Amygdala (tissue), 56 donors: ENCODE results near the gene FAM184A.

Experiments
- DNase-seq, 56 donors: peaks; one replicate each; lab custom pipeline; 2025; lab: John Stamatoyannopoulos, UW

FAM184A gene

DNA sequence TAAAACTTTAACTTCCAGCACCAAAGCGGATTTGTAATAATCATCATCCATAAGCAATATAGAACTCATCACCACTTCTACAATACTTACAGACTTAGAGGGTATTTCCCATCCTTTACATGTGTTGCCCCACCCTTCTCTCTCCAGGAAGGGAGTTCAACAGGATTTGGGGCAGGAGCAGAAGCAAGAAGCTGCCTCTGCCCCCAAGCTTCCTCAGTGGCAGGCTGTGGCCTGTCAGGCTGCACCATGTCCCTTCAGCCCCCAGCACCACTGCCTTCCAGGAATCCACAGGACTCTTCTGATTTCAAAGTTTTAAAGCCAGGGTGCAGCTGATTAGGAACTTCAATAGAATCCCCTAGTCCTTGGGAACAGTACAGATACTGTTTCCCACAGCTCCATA is 106.8 kb downstream of the FAM184A start:
- no peak for DNase-seq

DNA sequence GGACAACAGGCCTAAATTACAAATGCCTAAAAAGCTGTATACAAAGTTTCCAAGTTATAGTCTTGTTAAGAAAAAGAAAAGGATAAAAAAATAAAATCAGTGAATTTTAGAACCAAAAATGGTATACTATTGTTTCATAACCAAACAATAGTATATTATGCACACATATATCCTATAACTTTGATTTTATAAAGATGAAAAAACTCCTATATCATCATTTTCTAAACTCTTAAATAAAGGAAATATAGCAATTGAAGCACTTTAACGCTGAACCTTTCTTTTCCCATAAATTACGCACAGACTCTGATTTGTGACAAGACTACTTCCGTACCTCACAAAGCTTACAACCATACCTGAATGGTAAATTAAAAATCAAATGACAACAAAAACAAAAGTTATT is 107.6 kb downstream of the FAM184A start:
- DNase-seq, result no peak

DNA sequence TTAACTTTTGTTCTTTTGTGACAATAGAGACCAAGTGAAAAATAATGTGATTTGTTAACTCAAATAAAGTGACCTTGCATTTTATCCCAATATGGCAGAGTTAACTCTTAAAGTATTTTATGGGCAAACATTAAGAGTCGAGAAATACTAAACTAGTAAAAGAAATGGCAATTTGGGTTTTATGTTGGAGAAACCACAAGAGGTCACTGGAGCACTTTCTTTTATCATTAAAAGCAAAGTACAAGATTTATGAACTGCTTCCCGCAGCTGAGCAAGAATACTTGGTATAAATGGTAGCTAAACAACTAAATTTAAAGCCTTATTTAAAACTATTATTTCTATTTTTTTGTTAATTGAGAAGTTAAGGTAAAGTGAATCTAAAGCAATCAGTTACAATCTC is 110.0 kb downstream of the FAM184A start:
- DNase-seq, result no peak

DNA sequence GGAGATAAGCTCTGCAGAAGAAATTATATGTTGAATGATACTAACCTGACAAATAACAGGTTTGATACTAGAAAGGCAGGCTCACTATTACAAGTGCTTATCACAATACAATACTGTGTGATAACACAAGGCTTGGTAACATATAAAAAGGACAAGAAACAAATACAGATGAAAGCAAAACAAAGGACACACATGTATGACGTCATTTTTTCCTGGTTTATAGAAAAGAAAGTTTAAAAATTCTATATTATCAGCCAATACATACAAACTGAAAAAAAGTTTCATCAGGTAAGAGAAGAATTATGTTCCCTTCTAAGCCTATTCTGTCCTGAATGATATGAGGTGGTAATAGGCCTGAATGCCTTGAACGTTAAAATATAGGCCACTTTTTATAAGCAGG is 111.2 kb downstream of the FAM184A start:
- DNase-seq, result no peak

DNA sequence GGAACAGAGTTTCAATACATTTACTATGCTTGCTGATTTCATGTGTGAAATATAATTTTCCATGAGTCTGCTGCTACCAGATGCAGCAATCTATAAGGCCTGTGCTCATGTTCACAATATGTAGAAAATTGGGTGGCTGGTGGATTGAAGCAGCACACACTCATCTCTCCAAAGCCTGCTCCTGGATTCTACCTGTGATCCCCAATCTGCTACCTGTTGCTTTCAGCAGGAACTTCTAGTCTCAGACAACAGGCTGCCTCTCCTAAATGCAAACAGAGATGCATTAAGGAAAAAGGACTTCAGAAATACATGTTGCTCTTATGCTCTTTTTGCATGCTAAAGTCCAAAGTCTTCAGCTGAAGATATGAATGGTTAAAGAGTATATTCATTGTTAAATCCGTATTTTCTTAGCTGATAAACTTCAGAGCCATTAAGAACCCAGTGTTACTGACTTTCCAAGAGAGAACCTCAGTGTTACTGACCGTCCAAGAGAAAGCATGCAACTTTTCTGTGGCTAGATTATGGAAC is 112.6 kb downstream of the FAM184A start:
- no peak for DNase-seq

DNA sequence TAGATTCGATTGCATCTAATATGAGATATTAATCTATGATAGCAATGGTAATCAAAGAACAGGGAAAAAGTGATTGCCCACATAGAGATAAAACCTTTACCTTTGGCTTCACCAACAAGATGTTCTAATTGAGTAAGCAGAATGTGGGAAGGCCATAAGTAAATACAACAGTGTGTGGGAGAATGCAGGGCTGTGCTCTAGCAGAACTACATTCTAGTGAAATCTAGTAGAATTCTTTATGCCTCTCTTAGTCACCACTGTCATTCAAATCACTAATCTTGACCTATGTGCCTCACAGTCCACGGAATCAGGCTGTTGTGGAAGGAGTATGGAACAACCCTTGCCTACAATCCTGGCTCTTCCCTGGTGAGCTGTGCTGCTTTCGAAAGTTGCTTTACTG is 113.1 kb downstream of the FAM184A start:
- DNase-seq, result no peak

DNA sequence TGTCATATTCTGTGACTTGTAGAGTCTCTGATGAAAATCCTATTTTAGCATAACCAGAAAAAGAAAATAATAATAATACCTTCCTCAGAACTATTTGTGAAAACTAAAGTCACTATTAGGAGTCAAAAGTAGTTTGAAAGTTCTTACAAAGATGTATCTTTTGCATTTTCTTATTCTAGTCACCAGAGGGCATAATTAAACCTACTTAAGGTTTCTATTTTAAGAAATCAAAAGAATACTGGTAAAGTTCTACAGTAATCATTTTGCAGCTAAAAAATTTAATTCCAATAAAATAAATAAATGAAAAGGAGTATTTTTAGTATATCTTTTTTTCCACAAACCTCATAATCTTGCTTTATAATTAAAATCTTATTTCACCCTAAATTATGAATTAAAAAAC is 115.5 kb downstream of the FAM184A start:
- DNase-seq, result no peak

DNA sequence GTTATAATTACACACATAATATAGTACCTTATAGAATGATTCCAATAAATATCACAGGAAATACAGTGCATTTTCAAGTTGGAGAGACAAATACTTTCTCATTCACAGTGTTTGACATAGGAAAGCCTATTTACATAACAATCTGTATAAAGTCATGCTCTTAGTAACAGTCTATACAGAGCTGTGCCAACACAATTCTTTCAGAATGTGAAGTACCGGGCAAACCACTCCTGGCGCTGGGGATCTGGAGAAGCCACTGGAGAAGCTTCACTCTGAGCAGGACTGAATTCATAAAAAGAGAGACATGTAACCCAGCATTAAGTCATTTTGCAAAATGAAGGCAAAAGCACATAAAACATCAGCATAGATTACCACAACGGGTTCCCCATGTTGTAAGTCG is 118.6 kb downstream of the FAM184A start:
- DNase-seq, result no peak

DNA sequence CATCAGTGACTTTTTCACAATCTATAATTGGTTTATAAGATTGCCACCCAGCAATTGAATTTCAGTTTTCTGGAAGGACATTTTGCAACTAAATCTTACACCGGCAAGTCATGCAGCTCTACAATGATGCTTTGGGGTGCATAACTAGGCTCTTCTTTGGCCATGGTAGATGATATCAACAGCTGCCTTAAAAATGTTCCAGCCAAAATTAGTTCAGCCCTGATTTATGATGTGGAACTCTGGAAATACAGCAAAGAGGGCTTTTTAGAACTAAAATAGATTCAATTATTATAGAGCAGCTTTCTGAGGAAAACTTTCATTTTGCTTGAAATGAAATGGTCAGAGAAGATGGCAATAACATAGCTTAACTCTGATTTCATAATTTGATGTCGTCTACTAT is 125.1 kb downstream of the FAM184A start:
- DNase-seq, result no peak

DNA sequence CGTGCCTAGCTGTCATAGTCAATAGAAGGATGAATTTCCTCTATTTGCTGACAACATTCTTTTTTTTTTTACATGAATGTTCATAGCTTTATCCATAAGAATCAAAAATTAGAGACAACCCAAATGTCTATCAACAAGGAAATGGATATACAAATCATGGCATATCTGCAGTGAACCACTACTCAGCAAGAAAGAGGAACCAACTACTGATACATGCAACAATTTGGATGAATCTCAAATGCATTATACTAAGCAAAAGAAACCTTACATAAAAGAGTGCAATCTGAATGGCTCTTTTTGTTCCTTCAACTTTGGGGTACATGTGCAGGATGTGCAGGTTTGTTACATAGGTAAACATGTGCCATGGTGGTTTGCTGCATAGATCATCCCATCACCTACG is 125.8 kb downstream of the FAM184A start:
- no peak for DNase-seq

DNA sequence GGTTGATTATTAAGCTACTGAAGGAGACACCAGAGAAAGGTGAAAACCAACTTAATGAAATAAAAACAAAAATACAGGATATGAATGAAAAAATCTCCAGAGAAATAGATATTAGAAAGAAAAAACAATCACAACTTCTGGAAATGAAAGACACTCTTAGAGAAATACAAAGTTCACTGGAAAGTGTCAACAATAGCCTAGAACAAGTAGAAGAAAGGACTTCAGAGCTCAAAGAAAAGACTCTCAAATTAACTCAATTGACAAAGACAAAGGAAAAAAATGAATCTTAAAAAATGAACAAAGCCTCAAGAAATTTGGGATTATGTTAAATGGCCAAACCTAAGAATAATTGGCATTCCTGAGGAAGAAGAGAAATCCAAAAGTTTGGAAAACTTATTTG is 133.2 kb downstream of the FAM184A start:
- no peak for DNase-seq

DNA sequence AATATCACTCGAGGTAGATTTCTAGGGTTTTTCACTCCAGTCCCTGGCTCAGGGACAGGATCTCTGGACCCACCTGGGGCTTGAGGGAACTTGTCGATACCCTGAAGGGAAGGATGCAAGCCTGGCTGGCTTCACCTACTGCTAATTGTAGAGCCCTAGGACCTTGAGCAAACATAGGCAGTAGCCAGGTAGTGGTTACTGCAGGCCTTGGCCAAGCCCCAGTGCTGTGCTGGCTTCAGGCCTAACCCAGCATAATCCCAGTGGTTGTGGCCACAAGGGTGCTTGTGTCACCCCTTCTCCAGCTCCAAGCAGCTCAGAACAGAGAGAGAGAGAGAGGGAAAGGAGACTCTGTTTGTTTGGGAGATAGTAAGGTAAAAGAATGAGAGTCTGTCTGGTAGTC is 137.7 kb downstream of the FAM184A start:
- DNase-seq, result no peak

DNA sequence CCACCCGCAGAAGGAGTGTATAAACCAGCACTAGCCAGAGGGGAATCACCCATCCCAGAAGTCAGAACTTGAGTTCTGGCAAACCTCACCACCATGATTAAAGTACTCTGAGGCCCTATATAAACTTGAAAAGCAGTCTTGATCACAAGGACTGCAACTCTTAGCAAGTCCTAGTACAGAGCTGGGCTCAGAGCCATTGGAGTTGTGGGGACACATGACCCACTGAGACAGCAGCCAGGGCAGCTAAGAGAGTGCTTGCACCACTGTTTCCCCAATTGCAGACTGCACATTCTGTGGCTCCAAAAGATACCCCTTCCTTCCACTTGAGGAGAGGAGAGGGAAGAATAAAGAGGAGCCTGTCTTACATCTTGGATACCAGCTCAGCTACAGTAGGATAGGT is 138.8 kb downstream of the FAM184A start:
- DNase-seq, result peak in 21 of 56 donors; percentile 1 to 56 (median 10)

DNA sequence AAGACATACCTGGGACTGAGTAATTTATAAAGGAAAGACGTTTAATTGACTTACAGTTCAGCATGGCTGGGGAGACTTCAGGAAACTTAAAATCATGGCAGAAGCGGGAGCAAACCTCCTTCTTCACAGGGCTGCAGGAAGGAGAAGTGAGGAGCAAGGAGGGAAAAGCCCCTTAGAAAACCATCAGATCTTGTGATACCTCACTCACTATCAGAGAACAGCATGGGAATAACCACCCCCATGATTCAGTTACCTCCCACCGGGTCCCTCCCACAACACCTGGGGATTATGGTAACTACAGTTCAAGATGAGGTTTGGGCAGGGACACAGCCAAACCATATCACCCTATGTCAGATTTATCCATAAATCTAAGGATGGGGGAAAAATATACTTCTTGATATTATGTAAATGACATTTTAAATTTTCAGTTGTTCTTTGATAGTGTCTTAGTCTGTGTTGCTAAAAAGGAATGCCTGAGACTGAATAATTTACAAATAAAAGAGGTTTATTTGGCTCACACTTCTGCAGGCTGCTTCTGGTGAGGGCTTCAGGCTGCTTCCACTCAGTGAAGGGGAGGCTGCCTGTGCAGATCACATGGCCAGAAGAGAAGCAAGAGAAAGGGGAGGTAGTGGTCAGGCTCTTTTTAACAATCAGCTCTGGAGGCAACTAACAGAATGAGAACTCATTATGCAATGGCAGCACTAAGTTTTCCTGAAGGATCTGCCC is 142.3 kb downstream of the FAM184A start:
- DNase-seq, result no peak

DNA sequence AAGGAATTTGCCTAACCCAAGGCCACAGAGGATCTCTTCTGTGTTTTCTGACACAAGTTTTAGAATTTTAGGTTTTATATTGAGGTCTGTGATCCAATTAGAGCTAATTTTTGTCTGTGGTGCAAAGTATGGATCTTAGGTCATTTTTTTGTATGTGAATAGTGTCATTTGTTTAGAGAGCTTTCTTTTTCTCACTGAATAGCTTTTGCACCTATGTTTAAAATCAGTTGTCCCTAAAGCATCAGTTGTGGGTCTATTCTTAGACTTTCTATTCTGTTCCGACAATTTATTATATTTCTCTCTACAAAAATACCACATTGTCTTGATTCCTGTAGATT is 143.2 kb downstream of the FAM184A start:
- no peak for DNase-seq

DNA sequence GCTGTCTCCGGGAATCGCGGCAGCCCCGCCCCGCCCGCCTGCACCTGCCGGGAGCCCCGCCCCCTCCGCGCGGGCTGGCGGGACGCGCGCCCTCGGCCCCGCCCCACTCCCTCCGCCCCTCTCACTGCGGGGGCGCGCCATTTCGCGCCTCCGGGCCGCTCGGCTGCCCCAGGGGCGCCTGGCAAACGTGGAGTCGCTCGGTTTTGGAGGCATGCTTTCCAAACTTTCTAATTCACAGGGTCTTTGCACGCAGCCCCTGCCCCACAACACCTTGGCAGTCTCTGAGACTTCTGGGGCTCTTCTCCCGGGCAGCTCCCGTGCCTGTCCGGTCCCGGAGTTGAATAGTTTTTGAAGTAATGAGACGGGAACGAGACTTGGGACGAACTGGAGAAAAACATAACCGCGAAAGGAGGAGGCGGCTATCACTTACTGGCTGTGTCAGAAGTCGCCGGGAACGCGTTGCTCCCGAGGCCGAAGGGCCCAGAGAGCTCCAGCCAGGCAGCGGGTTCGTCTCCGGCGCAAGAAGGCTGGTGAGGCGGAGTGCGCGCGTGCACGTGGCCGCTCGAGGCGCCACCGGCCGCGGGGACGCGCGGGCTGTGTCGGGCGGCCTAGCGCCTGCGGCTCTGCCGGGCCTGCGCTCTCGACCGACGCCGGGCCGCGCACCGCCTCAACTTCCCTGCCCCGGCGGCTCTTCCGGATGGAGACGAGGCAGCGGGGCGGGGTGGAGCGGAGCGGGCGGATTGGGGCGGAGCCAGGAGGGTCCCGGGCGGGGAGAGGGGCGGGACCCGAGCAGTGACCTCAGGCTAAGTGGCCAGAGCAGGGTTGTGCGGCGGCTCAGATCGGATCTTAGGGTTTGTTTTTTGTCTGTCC is 143.8 kb downstream of the FAM184A start, which contains the start of gene MCM9:
TSS of gene MCM9 (minus strand) at position 699 of the 870 bp plus-strand sequence. CDS start 3,436 bp downstream, outside the sequence.
- DNase-seq, result peak in 55 of 56 donors; percentile 22 to 89 (median 73)

DNA sequence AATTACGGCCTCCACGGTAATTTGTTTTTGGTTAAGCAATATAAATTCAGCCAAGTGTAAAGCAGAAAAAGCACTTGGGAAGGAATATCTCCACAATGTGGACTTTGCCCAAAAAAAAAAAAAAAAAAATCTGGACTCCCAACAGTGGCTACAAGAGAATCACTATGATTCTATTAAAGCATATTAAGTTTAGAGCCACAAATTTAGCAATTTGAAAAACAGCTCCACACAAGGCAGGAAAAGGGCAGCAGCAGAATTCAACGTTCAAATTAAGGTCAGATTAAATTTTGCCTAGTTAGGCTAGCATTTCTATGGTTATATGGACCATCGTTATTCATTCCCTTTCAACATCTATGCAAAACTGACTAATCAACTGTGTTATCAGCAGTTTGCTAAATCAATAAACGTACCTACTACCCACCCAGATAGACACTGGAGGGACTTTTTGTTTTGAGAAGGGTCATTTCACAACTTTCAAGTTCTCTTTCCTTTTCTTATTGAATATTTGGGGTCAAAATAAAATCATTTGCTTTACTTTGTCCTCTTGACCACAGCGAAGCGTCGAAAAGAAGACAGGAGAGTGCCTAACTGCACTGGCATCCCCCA is 144.5 kb downstream of the FAM184A start:
- no peak for DNase-seq

DNA sequence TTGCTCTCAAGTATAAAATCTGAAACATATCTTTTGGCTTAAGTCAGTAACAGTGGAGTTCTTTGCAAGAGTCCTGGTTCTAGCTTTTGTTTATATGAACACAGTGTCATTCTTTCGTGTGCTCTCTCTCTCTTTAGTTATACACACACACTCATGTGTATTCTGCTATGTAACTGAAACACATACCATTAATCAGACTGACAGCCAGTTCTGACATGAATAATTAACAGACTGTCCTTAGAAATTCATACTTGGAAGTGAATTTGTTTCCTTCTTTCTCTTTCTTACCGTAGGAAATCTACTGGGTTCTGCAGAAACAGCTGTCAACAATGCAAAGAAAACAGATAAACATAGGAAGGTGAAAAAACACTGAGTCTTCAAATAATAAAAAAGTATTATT is 146.0 kb downstream of the FAM184A start:
- no peak for DNase-seq

DNA sequence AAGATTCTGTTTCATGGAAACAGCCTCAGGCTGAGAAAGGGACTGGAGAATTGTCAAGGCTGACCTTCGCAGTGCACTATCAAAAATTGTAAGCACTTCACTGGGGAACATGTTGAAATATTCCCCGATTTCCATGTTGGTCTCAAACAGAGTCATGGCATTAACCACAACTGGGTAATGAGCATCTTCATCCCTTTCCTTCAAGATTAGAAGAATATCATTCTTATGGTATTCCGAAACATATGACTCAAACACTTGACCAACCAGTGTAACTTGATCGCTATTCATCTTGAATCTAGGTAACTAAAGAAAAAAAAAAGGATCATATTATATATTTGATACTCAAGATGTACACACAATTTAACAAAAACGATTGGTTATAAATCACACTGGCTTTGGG is 147.0 kb downstream of the FAM184A start:
- no peak for DNase-seq

DNA sequence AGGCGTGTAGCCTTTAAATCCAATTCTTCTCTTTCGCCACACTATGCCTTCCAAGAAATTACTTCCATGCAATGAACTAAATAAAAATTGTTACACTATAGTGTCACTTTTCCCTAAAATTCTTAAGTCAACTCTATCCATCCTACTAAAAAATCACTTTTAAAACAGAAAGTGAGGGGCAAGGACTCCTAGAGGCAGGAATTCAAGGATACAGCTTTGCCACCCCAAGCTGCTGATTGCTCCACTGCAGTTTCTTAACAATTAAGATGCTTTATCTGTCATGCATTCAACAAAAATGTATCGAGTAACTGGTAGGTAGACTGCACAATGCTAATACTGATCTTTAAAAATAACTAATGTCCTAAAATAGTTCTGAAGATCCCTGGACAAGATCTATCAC is 147.8 kb downstream of the FAM184A start:
- no peak for DNase-seq

DNA sequence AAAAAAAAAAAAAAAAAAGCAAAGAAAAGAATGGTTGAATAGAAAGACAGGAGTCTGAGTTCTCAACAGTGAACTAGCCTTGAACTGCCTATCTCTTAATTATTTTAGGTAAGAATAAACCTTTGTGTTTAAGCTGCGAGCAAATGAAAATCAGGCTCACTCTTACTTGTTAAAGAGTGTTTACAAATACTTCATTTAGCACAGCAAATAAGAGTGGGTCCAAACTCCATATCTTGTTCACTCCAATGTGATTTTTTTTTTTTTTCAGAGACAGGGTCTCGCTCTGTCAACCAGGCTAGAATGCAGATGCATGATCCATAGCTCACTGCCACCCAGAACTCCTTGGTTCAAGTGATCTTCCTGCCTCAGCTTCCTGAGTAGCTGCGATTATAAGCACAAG is 155.4 kb downstream of the FAM184A start:
- DNase-seq, result no peak
